BJ (cell line): ENCODE measurements around the gene DCAF11. TPM values are rescaled to one million over a fixed set of nuclear protein-coding genes. Genes with fewer than 3 reads are reported as not detected.

Source experiments
- CTCF ChIA-PET: fragments of 350-600 bp; formaldehyde crosslinking; extraction: SDS; loops from one replicate; lab custom pipeline; 2021; ENCODE audit warnings: antibody characterized with exemption, inconsistent platforms; lab: Yijun Ruan, JAX
- POLR2A ChIA-PET: fragments of 300-600 bp; sonication (Branson Sonifier 250); formaldehyde crosslinking; extraction: SDS; loops from one replicate; lab custom pipeline; 2021; ENCODE audit warnings: antibody characterized with exemption; lab: Charles Lee
- DNase-seq: peaks from one replicate; pipeline ENCODE4 v3.0.0-alpha.2; 2011; ENCODE audit warnings: low read depth
- H3K27me3 ChIP-seq: 2 replicates; pipeline ENCODE4 v1.6.0; 2011; ENCODE audit warnings: low read length; ENCODE audit not compliant: control insufficient read depth, insufficient read depth
- H3K36me3 ChIP-seq: 2 replicates; pipeline ENCODE4 v1.5.1; 2011; ENCODE audit warnings: low read length; ENCODE audit not compliant: control insufficient read depth, insufficient read depth
- H3K4me3 ChIP-seq: 2 replicates; pipeline ENCODE4 v1.5.1; 2011; ENCODE audit warnings: low read depth, mild to moderate bottlenecking, control low read depth, low read length
- CTCF ChIP-seq: IDR thresholded peaks from 2 replicates; pipeline ENCODE4 v1.5.1; 2011; ENCODE audit warnings: low read depth, mild to moderate bottlenecking, control low read depth, inconsistent platforms, low read length, moderate library complexity; ENCODE audit not compliant: insufficient read depth
- polyA plus RNA-seq: library from polyadenylated mRNA; depleted of rRNA; stranded (reverse); fragments of >200 nt; gene quantifications from 2 replicates; pipeline ENCODE4 v1.2.3, GENCODE V29; 2011

Gene DCAF11
- polyA plus RNA-seq, 1 experiment = 50.0 TPM

- H3K36me3 ChIP-seq = peaks cover 53% of the 10 kb centered on the region
- TF ChIP-seq CTCF = no peak
- no peak for DNase-seq
- no peak overlapping the region for H3K4me3 ChIP-seq
- ChIA-PET POLR2A (interaction anchor here (1.0 to 1.9 kb wide), 4 partner anchors 9 to 20 kb away, joined by 3 to 8 read pairs (median 4); partner anchors contain the start of genes EMC9 and PSME2), CTCF (interaction anchor here (0.6 to 4.6 kb wide), 24 partner anchors 9 to 282 kb away, joined by 3 to 39 read pairs (median 7); partner anchors contain the start of genes CHMP4A, DCAF11, EMC9 and IPO4)
- H3K27me3 ChIP-seq = no peaks in the 10 kb centered on the region
Observed at GRCh38 chr14:24160499-24160849, 45.9 kb downstream of the DCAF11 start.

- DNase-seq = peak; percentile 78
- no peaks in the 10 kb centered on the region for H3K27me3 ChIP-seq
- ChIA-PET POLR2A (interaction anchor here (0.6 to 1.9 kb wide), 5 partner anchors 10 to 20 kb away, joined by 3 to 8 read pairs (median 3); partner anchors contain the start of genes EMC9 and PSME2), CTCF (interaction anchor here (0.6 to 4.6 kb wide), 34 partner anchors 10 to 281 kb away, joined by 3 to 39 read pairs (median 5); partner anchors contain the start of genes CHMP4A, DCAF11, EMC9 and IPO4)
- H3K4me3 ChIP-seq = peak within 1 kb of the TSS; percentile 60
- TF ChIP-seq CTCF = peak; percentile 96
- peaks cover 50% of the 10 kb centered on the region for H3K36me3 ChIP-seq
Observed at GRCh38 chr14:24160850-24161804, 46.5 kb downstream of the DCAF11 start, which contains the start of gene IRF9. Gene IRF9 (plus strand): TSS chr14:24161265. CDS start chr14:24162145, 880 bp downstream.

- H3K36me3 ChIP-seq = peaks cover 49% of the 10 kb centered on the region
- no peak for DNase-seq
- no peaks in the 10 kb centered on the region for H3K27me3 ChIP-seq
- ChIA-PET CTCF (interaction anchor here (0.8 to 4.6 kb wide), 19 partner anchors 11 to 148 kb away, joined by 3 to 39 read pairs (median 5); partner anchors contain the start of genes DCAF11, IPO4, MDP1 and NRL), POLR2A (interaction anchor here (0.6 to 1.9 kb wide), 2 partner anchors 16 to 18 kb away, joined by 3 to 5 read pairs; no protein-coding TSS in a partner anchor)
- H3K4me3 ChIP-seq = peak overlapping the region; percentile 60
- no peak for TF ChIP-seq CTCF
Observed at GRCh38 chr14:24162093-24162492, 47.5 kb downstream of the DCAF11 start.

DNA sequence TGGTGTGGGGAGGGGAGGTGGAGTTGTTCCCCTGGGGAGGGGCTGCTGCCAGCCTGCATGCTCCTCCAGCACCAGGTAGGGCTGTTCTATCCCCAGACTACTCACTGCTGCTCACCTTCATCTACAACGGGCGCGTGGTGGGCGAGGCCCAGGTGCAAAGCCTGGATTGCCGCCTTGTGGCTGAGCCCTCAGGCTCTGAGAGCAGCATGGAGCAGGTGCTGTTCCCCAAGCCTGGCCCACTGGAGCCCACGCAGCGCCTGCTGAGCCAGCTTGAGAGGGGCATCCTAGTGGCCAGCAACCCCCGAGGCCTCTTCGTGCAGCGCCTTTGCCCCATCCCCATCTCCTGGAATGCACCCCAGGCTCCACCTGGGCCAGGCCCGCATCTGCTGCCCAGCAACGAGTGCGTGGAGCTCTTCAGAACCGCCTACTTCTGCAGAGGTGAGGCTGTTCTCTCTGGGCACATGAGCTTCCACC lies 50.0 kb downstream of the DCAF11 start:
- CTCF ChIA-PET = no interaction called here
- Histone ChIP-seq H3K4me3 (no peak overlapping the region), H3K36me3 (peaks cover 42% of the 10 kb centered on the region), H3K27me3 (no peaks in the 10 kb centered on the region)
- DNase-seq = no peak
- POLR2A ChIA-PET = interaction anchor here (0.6 kb wide), 1 partner anchor 19 kb away, joined by 7 read pairs; no protein-coding TSS in a partner anchor
- no peak for TF ChIP-seq CTCF
